Erythroblast (primary cell): ENCODE measurements around the gene CTNNB1.

ENCODE experiments used
- GATA1 ChIP-seq: IDR thresholded peaks from 2 replicates; pipeline ENCODE4 v1.6.1; 2011; ENCODE audit warnings: low read depth, mild to moderate bottlenecking, control low read depth, low read length, moderate library complexity
- POLR2A ChIP-seq: IDR thresholded peaks from 2 replicates; pipeline ENCODE4 v1.6.1; 2011; ENCODE audit warnings: mild to moderate bottlenecking, low read length

GRCh38 chr3:41202075-41202833 is 2.9 kb downstream of the CTNNB1 start:
- TF ChIP-seq POLR2A (no peak), GATA1 (no peak)
